ENCODE data around the gene SLC33A1.

Gene SLC33A1

DNA sequence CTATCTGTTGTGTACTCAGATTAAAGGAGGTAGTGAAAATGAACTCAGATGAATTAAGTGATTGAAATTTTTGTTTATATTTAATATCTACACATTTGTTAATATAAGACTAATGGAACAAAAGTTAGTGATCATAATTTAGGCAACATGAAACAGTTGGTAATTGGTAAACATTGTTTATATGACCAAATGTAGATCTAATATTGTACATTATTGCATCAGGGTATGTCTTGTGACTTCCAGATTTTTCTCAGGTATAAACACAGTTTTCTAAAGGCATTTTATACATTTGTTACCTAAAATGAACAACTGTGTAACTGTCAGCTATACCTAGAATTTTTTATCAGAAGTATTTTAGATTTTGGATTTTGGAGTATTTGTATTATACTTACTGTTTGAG, 31.1 kb upstream of the SLC33A1 start:
- no peak overlapping the region for H3K4me3 ChIP-seq (ENCODE audit: low read length)
- TF ChIP-seq, protein P1, sequence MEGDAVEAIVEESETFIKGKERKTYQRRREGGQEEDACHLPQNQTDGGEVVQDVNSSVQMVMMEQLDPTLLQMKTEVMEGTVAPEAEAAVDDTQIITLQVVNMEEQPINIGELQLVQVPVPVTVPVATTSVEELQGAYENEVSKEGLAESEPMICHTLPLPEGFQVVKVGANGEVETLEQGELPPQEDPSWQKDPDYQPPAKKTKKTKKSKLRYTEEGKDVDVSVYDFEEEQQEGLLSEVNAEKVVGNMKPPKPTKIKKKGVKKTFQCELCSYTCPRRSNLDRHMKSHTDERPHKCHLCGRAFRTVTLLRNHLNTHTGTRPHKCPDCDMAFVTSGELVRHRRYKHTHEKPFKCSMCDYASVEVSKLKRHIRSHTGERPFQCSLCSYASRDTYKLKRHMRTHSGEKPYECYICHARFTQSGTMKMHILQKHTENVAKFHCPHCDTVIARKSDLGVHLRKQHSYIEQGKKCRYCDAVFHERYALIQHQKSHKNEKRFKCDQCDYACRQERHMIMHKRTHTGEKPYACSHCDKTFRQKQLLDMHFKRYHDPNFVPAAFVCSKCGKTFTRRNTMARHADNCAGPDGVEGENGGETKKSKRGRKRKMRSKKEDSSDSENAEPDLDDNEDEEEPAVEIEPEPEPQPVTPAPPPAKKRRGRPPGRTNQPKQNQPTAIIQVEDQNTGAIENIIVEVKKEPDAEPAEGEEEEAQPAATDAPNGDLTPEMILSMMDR (conservative IDR thresholded peaks at IDR 0.05; ENCODE audit: low read depth, low read length) = no peak
- DNase-seq (ENCODE audit: low read depth) = no peak

DNA sequence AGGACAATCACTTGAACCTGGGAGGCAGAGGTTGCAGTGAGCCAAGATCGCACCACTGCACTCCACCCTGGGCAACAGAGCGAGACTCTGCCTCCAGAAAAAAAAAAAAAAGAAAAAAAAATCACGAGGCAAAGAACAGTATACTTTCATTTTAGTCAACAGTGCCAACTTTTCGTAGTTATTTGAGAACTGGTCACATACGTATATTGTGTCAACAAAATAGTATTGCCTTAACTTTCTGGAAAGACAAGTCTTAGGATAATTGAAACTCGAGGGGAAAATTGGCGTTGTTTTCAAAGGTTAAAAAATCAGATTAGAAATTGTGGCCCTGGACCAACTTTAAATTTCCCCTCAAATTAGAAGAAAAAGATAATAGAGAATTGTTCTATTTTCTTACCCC, 30.1 kb upstream of the SLC33A1 start:
- TF ChIP-seq, protein P1 (conservative IDR thresholded peaks at IDR 0.05; ENCODE audit: low read depth, low read length) = no peak
- H3K4me3 ChIP-seq (ENCODE audit: low read length) = no peak overlapping the region
- DNase-seq (ENCODE audit: low read depth) = no peak

- H3K4me3 ChIP-seq (ENCODE audit: low read length) = no peak overlapping the region
- TF ChIP-seq, protein P1 (conservative IDR thresholded peaks at IDR 0.05; ENCODE audit: low read depth, low read length) = no peak
- no peak for DNase-seq (ENCODE audit: low read depth)
Measured at GRCh38 chr3:155880286-155880685, 26.1 kb upstream of the SLC33A1 start.

DNA sequence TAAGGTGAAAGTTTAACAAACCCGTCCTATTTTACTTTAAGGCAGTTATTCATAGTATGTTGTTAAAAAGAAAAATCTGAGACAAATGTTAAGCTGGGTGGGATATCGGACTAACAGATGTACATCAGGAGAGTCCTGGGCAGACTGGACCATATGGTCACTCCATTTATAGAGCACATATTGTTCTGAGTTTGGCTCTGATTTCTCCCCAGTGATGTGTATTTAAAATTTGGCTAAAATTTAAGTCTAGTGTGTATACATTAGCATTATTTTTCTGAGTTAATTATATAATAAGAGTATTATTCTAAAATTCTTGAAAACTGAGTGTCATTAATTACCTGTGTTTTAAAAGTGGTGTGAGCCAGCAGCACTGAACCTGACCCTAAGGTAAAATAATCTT, 22.3 kb upstream of the SLC33A1 start:
- TF ChIP-seq, protein P1 (conservative IDR thresholded peaks at IDR 0.05; ENCODE audit: low read depth, low read length) = no peak
- no peak for DNase-seq (ENCODE audit: low read depth)

GRCh38 chr3:155876037-155876436, 21.8 kb upstream of the SLC33A1 start:
- TF ChIP-seq, protein P1 (conservative IDR thresholded peaks at IDR 0.05; ENCODE audit: low read depth, low read length) = no peak
- DNase-seq (ENCODE audit: low read depth) = no peak
- no peak overlapping the region for H3K4me3 ChIP-seq (ENCODE audit: low read length)

More for the DNA sequence above, 22.3 kb upstream of the SLC33A1 start:
- no peak overlapping the region for H3K4me3 ChIP-seq (ENCODE audit: low read length)

DNA sequence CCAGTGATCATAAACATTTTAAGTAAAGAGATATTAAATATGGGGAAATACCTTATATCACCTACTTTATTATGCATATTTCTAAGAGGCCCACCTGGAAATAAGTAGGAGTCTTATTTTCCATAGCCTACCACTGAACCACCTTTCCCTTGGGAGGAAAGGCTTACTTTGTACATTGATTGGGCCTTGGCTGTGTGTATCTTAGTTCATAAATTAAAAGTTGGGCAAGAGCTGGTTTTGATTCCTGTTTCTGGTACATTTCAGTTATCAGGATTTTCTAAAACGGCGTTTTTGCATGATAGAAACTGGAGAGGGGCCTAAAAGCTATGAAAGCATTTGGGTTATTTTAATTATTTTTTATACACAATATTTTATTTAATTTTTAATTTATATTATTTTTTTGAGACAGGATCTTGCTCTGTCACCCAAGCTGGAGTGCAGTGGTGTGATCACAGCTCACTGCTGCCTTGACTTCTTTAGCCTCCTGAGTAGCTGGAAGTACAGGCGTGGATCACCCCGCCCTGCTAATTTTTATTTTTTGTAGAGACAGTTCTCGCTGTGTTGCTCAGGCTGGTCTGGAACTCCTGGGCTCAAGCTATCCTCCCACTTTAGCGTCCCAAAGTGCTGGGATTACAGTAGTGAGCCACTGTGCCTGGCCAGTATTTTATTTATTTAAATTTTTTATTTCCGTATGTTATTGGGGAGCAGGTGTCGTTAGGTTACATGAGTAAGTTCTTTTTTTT, 18.8 kb upstream of the SLC33A1 start:
- peak overlapping the region; percentile 81 for H3K4me3 ChIP-seq (ENCODE audit: low read length)
- TF ChIP-seq, protein P1 (conservative IDR thresholded peaks at IDR 0.05; ENCODE audit: low read depth, low read length) = no peak
- no peak for DNase-seq (ENCODE audit: low read depth)

- DNase-seq (ENCODE audit: low read depth) = no peak
- H3K4me3 ChIP-seq (ENCODE audit: low read length) = peak overlapping the region; percentile 81
- TF ChIP-seq, protein P1 (conservative IDR thresholded peaks at IDR 0.05; ENCODE audit: low read depth, low read length) = no peak
Measured at GRCh38 chr3:155871746-155872158, 17.5 kb upstream of the SLC33A1 start.
